ENCODE data around the gene DNAJC5.
A peak's percentile ranks its signal among the peaks of the same experiment; 100 is the strongest.

The DNAJC5 gene

GRCh38 chr20:63945921-63946920, 51.3 kb downstream of the DNAJC5 start:
- no peak overlapping the region for H3K4me3 ChIP-seq (ENCODE audit: low read length)
- no peaks in the 10 kb centered on the region for H3K9me3 ChIP-seq (ENCODE audit: control insufficient read depth, low read depth, low read length)
- peaks cover 11% of the 10 kb centered on the region for H3K4me1 ChIP-seq (ENCODE audit: control insufficient read depth, low read depth, low read length)
- no peak overlapping the region for H3K9ac ChIP-seq (ENCODE audit: low read length)
- peaks cover 22% of the 10 kb centered on the region for H3K36me3 ChIP-seq (ENCODE audit: control insufficient read depth, low read depth, low read length)
- H3K27me3 ChIP-seq (ENCODE audit: control insufficient read depth, insufficient read depth, low read length): no peaks in the 10 kb centered on the region
- H3K27ac ChIP-seq (ENCODE audit: low read length): no peak overlapping the region

GRCh38 chr20:63946986-63947637, 52.2 kb downstream of the DNAJC5 start:
- no peaks in the 10 kb centered on the region for H3K9me3 ChIP-seq (ENCODE audit: control insufficient read depth, low read depth, low read length)
- peaks cover 11% of the 10 kb centered on the region for H3K4me1 ChIP-seq (ENCODE audit: control insufficient read depth, low read depth, low read length)
- no peak overlapping the region for H3K27ac ChIP-seq (ENCODE audit: low read length)
- H3K9ac ChIP-seq (ENCODE audit: low read length): no peak overlapping the region
- H3K36me3 ChIP-seq (ENCODE audit: control insufficient read depth, low read depth, low read length): peaks cover 22% of the 10 kb centered on the region
- no peak overlapping the region for H3K4me3 ChIP-seq (ENCODE audit: low read length)
- no peaks in the 10 kb centered on the region for H3K27me3 ChIP-seq (ENCODE audit: control insufficient read depth, insufficient read depth, low read length)

DNA sequence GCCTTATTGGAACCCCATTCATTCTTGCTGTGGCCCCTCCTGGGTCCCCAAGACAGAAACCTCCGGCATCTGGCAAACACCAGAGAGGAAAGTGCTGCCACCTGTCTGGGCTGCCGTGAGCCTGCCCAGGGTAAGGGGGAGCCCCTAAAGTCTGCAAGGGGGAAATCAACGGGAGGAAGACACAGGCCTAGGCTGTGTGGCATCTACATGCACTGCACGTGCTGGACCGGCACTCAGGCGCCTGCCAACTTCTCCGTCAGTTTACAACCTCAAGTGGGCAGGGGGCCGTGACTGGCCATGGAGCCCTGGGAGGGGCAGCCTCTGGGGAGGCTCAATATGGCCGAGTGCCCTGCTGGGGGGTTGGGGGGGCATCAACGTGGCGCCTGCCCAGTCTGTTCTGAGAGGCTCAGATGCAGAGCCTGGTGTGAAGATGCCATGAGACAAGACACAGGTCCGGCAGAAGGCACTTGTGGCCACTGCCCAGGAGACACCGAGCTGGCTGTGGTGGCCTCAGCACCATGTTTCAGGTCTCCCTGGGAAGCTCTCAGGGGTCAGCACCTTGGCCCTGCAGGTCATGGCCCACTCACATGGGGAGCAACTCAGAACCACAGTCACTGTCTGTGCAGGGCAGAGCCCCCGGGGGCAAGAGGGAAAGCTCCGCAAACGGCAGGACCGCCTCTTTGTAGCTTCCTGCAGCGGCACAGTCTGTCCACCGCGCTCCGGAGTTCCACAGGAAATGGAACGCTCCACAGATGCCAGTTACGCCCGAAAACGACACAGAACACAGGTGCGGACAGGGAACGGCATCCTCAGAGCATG, 52.9 kb downstream of the DNAJC5 start:
- H3K4me1 ChIP-seq (ENCODE audit: control insufficient read depth, low read depth, low read length): peaks cover 11% of the 10 kb centered on the region
- H3K27ac ChIP-seq (ENCODE audit: low read length): no peak overlapping the region
- no peak overlapping the region for H3K4me3 ChIP-seq (ENCODE audit: low read length)
- no peaks in the 10 kb centered on the region for H3K9me3 ChIP-seq (ENCODE audit: control insufficient read depth, low read depth, low read length)
- H3K27me3 ChIP-seq (ENCODE audit: control insufficient read depth, insufficient read depth, low read length): no peaks in the 10 kb centered on the region
- H3K36me3 ChIP-seq (ENCODE audit: control insufficient read depth, low read depth, low read length): peaks cover 22% of the 10 kb centered on the region
- no peak overlapping the region for H3K9ac ChIP-seq (ENCODE audit: low read length)

DNA sequence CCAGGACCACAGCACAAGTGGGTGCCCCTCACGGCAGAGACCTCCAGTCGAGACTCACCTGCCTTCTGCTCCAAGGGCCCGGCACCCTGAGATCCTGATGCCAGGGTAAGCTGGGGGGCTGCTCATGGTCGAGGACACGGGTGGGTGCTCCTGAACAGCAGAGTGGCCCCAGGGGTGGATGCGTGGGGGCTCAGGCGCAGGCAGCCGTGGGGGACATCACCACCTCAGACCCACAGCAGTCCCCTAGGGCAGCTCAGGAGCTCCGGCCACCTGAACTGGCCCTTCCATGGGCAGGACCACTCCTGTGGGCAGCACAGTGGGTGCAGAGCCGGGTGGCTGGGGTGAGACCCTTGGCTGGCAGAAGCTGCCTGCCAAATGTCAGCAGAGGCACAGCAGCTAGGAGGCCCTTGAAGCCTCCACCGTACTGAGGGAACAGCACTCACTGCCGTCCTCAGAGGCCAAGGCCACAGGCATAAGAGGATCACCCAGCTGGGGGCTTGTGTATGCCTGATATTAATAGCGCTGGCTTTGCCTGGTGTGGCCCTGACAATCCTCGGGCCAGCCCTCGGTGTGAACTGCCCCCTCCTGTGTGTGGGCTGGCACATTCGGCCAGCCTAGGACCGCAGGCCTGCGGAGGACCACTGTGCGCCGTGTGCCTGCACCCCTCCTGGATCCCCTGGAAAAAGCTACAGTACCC, 55.9 kb downstream of the DNAJC5 start:
- H3K9ac ChIP-seq (ENCODE audit: low read length): no peak overlapping the region
- no peak overlapping the region for H3K27ac ChIP-seq (ENCODE audit: low read length)
- H3K27me3 ChIP-seq (ENCODE audit: control insufficient read depth, insufficient read depth, low read length): no peaks in the 10 kb centered on the region
- H3K4me1 ChIP-seq (ENCODE audit: control insufficient read depth, low read depth, low read length): peaks cover 11% of the 10 kb centered on the region
- no peak overlapping the region for H3K4me3 ChIP-seq (ENCODE audit: low read length)
- peaks cover under 1% of the 10 kb centered on the region for H3K36me3 ChIP-seq (ENCODE audit: control insufficient read depth, low read depth, low read length)
- H3K9me3 ChIP-seq (ENCODE audit: control insufficient read depth, low read depth, low read length): no peaks in the 10 kb centered on the region

DNA sequence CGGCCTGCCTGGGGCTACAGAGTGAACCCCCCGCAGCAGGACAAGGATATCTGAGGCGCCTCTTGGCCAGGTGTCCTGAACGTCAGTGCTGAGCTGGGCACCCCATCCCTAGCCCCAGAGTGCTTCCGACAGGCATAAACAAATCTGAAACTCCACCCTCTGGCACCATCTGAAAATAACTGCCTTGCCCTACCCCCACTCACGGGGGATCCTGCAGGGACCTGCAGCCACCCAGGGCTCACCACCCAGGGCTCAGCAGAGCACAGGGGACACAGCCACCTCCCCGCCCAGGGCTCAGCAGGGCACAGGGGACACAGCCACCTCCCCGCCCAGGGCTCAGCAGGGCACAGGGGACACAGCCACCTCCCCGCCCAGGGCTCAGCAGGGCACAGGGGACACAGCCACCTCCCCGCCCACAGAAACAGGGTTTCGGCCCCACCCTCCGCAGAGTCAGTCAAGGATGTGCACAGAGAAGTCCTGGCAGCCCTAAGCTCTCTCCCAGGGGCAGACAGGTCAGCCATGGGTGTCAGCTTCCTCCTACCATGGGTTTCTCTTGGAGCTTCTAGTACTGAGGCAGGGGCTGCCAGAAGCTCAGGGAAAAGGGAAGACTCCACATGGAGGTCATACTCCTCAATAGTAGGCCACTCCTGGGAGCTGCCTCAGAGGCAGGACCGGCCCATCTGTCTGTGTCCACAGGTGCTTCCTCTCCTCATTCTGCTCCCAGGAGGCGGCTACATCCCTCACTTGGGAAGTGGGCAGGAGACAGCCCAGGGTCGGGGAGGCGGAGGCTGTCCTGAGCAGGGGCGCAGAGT, 56.7 kb downstream of the DNAJC5 start:
- Histone ChIP-seq H3K9ac (ENCODE audit: low read length) (no peak overlapping the region), H3K36me3 (ENCODE audit: control insufficient read depth, low read depth, low read length) (no peaks in the 10 kb centered on the region), H3K4me3 (ENCODE audit: low read length) (no peak overlapping the region), H3K9me3 (ENCODE audit: control insufficient read depth, low read depth, low read length) (no peaks in the 10 kb centered on the region), H3K27me3 (ENCODE audit: control insufficient read depth, insufficient read depth, low read length) (no peaks in the 10 kb centered on the region), H3K27ac (ENCODE audit: low read length) (no peak overlapping the region), H3K4me1 (ENCODE audit: control insufficient read depth, low read depth, low read length) (peaks cover 11% of the 10 kb centered on the region)

DNA sequence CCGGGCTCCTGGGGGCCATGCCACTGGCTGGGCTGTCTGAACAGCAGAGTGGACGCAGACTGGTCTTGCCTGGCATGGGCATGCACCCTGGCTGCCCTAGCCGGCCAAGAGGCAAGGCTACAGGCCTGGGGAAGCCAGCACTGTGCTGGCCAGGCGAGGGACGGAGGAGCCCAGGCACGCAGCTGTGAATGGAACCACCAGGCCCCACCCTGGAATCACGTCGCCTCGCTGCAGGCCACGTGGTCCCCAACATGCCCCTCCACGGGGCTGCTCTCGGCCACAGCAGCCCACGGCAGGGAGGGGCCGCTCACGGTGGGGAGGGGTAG, 57.2 kb downstream of the DNAJC5 start:
- Histone ChIP-seq H3K4me3 (ENCODE audit: low read length) (no peak overlapping the region), H3K9ac (ENCODE audit: low read length) (no peak overlapping the region), H3K27ac (ENCODE audit: low read length) (no peak overlapping the region)

DNA sequence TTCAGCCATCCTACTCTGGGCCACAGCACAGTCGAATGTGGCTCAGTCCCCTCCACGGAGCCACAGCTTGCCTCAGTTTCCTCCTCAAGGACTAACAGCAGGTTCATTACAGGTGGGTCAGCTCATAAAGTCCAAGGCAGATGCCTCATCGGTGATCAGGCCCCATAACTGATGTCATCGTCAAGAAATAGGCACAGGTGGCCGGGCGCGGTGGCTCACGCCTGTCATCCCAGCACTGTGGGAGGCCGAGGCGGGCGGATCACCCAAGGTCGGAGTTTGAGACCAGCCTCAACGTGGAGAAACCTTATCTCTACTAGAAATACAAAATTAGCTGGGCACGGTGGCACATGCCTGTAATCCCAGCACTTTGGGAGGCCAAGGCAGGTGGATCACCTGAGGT, 57.8 kb downstream of the DNAJC5 start:
- peaks cover 11% of the 10 kb centered on the region for H3K4me1 ChIP-seq (ENCODE audit: control insufficient read depth, low read depth, low read length)
- no peak overlapping the region for H3K4me3 ChIP-seq (ENCODE audit: low read length)
- H3K36me3 ChIP-seq (ENCODE audit: control insufficient read depth, low read depth, low read length): no peaks in the 10 kb centered on the region
- H3K9me3 ChIP-seq (ENCODE audit: control insufficient read depth, low read depth, low read length): no peaks in the 10 kb centered on the region
- no peaks in the 10 kb centered on the region for H3K27me3 ChIP-seq (ENCODE audit: control insufficient read depth, insufficient read depth, low read length)
- H3K27ac ChIP-seq (ENCODE audit: low read length): no peak overlapping the region
- H3K9ac ChIP-seq (ENCODE audit: low read length): no peak overlapping the region

More for the DNA sequence above, 57.2 kb downstream of the DNAJC5 start:
- Histone ChIP-seq H3K27me3 (ENCODE audit: control insufficient read depth, insufficient read depth, low read length) (no peaks in the 10 kb centered on the region), H3K4me1 (ENCODE audit: control insufficient read depth, low read depth, low read length) (peaks cover 11% of the 10 kb centered on the region), H3K36me3 (ENCODE audit: control insufficient read depth, low read depth, low read length) (no peaks in the 10 kb centered on the region), H3K9me3 (ENCODE audit: control insufficient read depth, low read depth, low read length) (no peaks in the 10 kb centered on the region)

GRCh38 chr20:63953764-63954429, 59.0 kb downstream of the DNAJC5 start:
- Histone ChIP-seq H3K9me3 (ENCODE audit: control insufficient read depth, low read depth, low read length) (no peaks in the 10 kb centered on the region), H3K36me3 (ENCODE audit: control insufficient read depth, low read depth, low read length) (no peaks in the 10 kb centered on the region), H3K4me1 (ENCODE audit: control insufficient read depth, low read depth, low read length) (peaks cover 14% of the 10 kb centered on the region), H3K27ac (ENCODE audit: low read length) (no peak overlapping the region), H3K4me3 (ENCODE audit: low read length) (no peak overlapping the region), H3K27me3 (ENCODE audit: control insufficient read depth, insufficient read depth, low read length) (no peaks in the 10 kb centered on the region), H3K9ac (ENCODE audit: low read length) (no peak overlapping the region)

- no peaks in the 10 kb centered on the region for H3K9me3 ChIP-seq (ENCODE audit: control insufficient read depth, low read depth, low read length)
- H3K4me3 ChIP-seq (ENCODE audit: low read length): peak overlapping the region; percentile 88
- H3K9ac ChIP-seq (ENCODE audit: low read length): peak overlapping the region; percentile 87
- no peak overlapping the region for H3K27ac ChIP-seq (ENCODE audit: low read length)
- H3K36me3 ChIP-seq (ENCODE audit: control insufficient read depth, low read depth, low read length): no peaks in the 10 kb centered on the region
- no peaks in the 10 kb centered on the region for H3K27me3 ChIP-seq (ENCODE audit: control insufficient read depth, insufficient read depth, low read length)
- H3K4me1 ChIP-seq (ENCODE audit: control insufficient read depth, low read depth, low read length): peaks cover 13% of the 10 kb centered on the region
Observed at GRCh38 chr20:63955281-63955826, 60.4 kb downstream of the DNAJC5 start.
